ENCODE results near the gene TANGO2.

The TANGO2 gene

GRCh38 chr22:20087319-20088262 lies 66.7 kb downstream of the TANGO2 start:
- no peak overlapping the region for H3K27ac ChIP-seq
- TF ChIP-seq ZFX (IDR thresholded peaks at IDR 0.05) (no peak), CTCF (conservative IDR thresholded peaks at IDR 0.05) (no peak)

- TF ChIP-seq ZFX (IDR thresholded peaks at IDR 0.05) (no peak), CTCF (conservative IDR thresholded peaks at IDR 0.05) (no peak)
- no peak overlapping the region for H3K27ac ChIP-seq
Measured at GRCh38 chr22:20088263-20088648, 67.3 kb downstream of the TANGO2 start.

GRCh38 chr22:20089226-20089976 lies 68.5 kb downstream of the TANGO2 start:
- TF ChIP-seq CTCF (conservative IDR thresholded peaks at IDR 0.05) (no peak), ZFX (IDR thresholded peaks at IDR 0.05) (no peak)
- H3K27ac ChIP-seq = no peak overlapping the region

GRCh38 chr22:20089977-20090729 lies 69.2 kb downstream of the TANGO2 start:
- TF ChIP-seq CTCF (conservative IDR thresholded peaks at IDR 0.05) = no peak
- TF ChIP-seq ZFX (IDR thresholded peaks at IDR 0.05) = no peak
- H3K27ac ChIP-seq = no peak overlapping the region

GRCh38 chr22:20090730-20091240 lies 69.9 kb downstream of the TANGO2 start:
- H3K27ac ChIP-seq = no peak overlapping the region
- TF ChIP-seq CTCF (conservative IDR thresholded peaks at IDR 0.05) (no peak), ZFX (IDR thresholded peaks at IDR 0.05) (no peak)

GRCh38 chr22:20091690-20092476 lies 71.0 kb downstream of the TANGO2 start:
- TF ChIP-seq ZFX (IDR thresholded peaks at IDR 0.05) = no peak
- no peak for TF ChIP-seq CTCF (conservative IDR thresholded peaks at IDR 0.05)
- no peak overlapping the region for H3K27ac ChIP-seq

Measured in C4-2B (cell line).